GM21786 (cell line): Measurements from ENCODE around the gene ODAD4.

Source experiments
- ATAC-seq: cut with Tn5 transposase; IDR thresholded peaks from one replicate; pipeline ENCODE4 v1.9.1; 2021; ENCODE audit not compliant: unreplicated experiment

The ODAD4 gene

DNA sequence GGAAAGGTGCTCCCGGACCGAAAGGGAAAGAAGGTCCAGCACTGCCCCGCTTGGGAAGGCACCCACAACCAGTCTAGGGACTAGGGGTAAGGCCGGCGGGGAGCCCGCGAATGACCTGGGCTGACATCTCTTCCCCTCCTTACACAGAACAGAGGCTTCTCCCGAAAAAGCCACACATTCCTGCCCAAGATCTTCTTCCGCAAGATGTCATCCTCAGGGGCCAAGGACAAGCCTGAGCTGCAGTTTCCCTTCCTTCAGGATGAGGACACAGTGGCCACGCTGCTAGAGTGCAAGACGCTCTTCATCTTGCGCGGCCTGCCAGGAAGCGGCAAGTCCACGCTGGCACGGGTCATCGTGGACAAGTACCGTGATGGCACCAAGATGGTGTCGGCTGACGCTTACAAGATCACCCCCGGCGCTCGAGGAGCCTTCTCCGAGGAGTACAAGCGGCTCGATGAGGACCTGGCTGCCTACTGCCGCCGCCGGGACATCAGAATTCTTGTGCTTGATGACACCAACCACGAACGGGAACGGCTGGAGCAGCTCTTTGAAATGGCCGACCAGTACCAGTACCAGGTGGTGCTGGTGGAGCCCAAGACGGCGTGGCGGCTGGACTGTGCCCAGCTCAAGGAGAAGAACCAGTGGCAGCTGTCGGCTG, 37.6 kb downstream of the ODAD4 start:
- ATAC-seq = no peak

DNA sequence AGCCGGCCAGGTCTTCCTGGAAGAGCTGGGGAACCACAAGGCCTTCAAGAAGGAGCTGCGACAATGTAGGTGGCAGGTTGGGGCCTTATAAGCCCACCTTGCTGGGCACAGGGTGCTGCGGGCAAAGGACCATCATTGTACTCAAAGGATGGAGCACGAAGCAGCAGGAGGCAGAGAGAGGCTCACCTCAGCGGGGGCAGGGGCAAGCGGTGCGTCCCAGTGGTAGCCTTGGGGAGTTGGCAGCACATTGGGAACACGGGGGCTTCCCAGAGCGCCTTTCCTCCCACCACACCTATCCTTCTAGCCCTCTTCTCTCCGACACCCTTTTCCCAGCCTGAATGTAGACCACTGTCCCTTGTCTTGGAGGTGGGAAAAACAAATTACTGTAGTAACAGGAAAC, 38.3 kb downstream of the ODAD4 start:
- no peak for ATAC-seq

DNA sequence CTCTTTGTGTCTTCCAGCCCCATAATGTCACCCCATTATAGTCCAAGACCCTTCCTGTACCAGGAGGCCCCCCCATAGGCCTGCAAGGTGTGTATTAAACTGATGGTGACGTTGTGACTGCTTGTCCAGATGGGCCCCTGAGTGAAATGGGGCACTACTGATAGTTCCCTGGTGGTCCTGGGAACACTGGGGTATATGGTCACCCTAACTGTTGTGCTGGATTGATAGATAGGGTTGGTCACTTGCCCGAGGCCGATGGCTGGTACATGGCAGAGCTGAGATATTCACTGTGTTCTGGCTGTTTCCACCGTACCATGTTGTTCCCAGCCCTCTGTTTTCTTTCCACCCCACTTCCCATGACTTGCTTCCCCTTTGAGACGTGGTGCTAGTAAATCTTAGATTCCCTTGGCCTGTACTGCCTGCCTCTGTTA, 40.5 kb downstream of the ODAD4 start:
- no peak for ATAC-seq

DNA sequence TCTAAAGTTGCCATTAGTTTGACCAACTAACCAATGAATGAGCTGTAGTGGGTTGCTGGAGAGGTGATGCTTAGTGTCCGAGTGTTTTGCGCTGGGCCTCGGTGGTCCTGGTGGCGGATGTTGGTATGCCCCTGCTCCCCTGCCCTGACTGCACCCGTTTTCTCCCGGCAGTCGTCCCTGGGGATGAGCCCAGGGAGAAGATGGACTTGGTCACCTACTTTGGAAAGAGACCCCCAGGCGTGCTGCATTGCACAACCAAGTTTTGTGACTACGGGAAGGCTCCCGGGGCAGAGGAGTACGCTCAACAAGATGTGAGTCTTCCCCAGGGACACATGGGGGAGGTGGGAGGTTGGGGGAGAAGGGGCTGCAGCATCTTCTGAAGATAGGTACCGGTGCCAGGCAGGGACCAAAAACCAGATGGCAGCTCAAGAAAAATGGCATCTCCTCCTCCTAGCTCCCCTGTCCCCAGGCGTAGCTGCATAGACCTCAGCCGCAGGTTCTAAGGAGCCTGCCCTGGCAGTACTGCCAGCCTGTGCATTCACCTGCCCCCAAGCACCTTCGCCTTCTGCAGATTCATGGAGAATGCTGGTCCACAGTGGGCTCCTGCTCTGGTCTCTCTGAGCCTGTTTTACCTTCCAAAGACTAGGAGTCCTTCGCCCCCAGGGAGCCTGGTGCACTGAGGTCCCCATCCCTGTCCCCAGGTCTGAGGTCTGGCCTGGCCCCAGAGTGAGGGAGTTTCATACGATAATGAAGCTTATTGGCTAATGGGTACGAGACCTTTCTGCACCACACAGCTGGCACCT, 41.5 kb downstream of the ODAD4 start:
- no peak for ATAC-seq

DNA sequence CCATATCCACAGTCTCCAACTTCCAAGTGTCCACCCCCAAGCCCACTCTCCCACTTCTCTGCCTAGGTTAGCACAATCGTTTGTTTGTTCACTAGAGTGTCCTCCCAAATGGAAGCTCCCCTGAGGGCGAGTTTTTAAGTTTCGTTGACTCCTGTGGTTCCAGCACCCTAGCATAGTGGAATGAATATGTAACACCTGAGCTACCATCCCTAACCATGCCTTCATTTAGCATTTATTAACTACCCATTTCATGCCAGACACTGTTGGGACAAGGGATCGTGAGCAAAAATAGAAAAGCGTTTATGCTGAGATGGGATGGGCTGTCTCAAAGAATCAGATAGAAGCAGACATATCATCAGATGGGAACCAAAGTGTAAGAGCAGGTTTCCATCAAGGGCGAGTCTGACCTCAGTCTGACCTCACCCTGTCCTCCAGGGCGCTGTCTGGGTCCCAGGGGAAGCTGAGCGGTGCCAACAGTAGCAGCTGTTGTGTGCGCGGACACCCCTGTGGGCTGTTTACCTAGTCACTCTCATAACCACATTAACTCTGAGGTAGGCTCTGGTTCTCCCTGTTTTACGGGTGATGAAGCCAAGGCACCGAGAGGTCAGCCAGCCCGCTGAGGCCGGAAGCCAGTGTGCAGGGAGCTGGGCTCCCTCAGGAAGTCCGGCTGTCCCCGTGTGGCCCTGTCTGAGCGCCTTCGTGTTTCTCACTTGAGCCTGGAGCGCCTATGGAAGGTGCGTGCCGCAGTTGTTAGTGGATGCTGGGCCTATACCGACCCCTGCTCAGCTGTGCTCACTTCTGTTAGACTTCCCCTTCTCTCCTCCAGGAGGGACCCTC, 42.4 kb downstream of the ODAD4 start:
- ATAC-seq = peak; percentile 78

DNA sequence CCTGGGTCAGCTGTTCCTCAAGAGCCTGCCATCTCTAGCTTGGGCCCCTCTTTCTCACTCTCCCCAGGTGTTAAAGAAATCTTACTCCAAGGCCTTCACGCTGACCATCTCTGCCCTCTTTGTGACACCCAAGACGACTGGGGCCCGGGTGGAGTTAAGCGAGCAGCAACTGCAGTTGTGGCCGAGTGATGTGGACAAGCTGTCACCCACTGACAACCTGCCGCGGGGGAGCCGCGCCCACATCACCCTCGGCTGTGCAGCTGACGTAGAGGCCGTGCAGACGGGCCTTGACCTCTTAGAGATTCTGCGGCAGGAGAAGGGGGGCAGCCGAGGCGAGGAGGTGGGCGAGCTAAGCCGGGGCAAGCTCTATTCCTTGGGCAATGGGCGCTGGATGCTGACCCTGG, 43.0 kb downstream of the ODAD4 start:
- no peak for ATAC-seq

DNA sequence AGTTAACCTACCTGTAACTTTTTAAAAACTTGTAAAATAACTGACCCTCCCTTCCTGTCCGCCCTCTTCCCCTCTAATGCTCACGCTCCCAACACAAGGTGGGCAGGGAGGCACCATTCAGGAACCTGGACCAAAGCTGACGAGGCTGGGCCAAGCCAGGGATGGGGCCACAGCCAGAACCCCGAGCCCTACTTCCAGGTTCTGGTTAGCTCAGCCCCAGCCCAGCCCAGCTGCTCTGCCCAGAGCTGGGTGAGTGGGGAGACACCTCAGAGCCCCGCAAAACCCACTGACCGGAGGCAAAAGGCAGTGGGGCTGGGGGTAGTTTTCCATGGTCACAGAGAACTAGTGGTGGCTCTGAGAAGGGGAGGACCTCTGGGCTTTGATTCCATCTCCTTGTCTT, 43.6 kb downstream of the ODAD4 start:
- ATAC-seq = no peak

DNA sequence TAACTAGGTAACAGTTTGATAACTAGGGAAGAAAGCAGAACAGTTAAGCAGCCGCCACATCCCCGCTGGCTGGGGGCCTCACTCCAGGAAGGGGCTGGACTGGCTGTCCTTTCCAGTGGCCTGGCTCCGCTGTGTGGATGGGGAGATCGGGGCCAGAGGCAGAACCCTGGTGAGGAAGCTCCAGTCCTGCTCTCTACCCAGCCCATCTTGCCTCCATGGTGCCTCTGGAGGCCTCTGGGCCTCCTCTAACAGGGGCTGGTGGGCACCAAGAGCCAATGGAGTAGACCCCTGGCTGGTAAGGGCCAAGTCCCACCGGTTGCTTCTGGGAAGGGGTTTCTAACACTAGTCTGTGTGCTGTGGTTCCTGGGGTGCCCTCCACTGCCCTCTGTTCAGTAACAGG, 44.2 kb downstream of the ODAD4 start:
- ATAC-seq = no peak

DNA sequence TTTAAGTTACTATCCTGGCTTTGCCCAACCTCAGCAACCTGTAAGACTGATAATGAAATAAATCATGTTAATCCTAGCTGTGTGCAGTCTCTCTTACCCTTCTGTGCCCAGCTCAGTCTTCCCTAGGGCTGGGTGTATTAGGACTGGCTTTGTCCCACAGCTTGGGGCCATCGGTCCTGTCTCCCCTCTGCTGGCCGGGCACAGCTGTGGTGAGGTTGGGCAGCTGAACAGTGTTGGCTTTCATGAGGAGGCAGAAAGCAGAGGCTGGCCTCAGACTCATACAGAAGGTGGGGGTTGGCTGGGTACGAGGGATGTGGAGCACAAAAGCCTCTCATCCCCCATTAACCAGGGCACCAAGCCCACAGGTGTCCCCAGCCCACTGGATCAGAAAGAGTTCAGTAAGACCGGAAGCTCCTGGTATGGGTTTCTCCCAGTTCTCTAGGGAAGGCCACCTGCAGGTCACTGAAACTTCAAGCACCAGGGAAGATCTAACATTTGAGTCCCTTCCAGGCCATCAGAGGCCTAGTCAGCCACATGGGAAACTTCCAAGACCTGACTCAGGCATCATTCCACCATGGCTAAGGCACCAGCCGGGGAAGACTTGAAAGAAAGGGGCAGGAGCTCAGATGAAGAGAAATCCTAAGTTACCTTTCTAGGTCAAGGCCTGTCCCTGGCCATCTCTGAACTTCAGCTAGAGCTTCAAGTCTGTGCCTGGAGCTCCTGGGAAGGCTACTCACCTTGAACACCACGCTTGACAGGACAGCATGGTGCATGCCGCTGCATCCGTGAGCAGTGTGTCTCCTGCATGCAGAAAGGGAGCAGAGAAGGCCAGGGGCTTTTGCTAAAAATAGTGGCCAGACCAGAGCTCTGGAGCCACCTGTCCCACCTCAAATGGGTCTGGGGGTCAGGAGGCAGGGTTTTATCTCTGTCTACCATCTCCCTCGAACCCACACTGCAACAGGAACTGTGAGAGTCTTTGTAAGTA, 45.0 kb downstream of the ODAD4 start:
- ATAC-seq = no peak

DNA sequence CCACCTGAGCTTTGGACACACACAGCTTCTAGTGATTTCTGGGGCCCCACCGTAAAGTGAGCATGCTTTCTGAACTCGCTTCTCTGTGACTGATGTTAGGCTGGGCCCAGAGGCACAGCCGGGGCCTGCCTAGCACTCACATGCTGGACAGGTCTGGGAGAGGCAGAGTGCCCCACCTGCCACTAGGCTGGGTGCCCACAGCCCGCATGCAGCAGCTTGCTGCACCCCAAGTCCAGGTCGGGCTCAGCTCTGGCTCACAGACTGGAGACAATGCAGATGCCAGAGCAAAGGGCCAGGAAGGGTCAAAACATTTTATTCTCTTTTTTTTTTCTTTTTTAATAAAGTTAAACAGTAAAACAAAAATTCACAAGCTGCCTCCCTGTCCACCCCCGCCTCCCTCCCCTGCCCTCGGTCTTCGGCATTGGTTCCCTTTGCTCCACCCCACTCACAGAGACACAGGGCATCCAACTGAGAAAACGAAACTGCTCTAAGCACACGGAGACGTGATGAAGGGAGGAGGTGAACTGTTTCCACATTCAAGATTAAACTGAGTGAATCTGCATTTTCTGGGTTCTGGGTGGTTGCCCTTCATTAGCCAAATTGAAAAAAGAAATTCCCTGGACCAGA, 45.8 kb downstream of the ODAD4 start:
- no peak for ATAC-seq

DNA sequence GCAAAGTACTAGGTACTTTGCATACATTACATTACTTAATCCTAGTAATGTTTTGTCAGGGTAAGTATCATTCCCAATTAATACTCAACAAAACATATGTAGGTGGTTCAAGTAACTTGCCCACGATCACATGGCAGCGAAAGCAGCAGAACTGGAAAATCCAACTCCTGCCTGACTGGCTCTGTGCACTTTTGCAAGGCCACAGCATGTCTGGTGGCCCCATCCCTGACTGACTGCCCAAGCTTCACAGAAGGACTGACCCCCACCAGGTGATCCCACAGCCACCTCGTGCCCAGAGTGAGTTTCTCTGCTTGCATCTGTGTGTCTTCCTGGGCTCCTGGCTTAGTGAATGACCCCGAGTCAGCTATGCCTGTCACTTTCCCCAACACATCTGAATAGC, 47.6 kb downstream of the ODAD4 start:
- ATAC-seq = no peak

DNA sequence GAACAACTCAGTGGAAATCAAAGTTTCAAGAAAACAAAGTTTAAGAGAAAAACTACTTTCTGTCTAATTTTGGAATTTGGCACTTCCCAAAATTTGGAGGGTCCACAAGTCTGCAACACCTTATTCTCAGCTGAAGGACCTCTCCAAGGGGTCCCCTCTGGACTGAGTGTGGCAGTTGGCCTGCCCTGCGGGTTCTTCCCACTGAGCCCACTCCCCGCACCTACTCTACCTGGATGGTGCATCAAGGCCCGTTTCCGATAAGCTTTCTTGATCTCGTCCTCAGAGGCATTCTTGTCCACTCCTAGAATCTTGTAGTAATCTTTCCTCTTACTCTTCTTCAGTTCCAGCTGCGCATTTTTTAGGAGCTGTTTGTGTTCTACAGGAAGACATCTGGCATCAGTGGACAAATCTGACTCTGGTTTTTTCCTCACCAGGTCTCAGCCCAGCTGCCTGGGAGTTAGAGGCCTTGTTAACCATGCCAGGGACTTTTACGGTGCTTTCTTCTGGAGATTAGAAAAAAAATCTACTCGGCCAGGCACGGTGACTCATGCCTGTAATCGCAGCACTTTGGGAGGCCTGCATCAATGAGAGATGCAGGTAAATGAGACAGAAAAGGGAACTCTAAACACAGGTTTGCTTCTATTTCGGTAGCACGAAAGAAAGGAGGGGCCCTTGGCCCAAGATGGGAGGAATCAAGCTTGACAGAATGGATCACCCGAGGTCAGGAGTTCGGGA, 51.8 kb downstream of the ODAD4 start:
- no peak for ATAC-seq

DNA sequence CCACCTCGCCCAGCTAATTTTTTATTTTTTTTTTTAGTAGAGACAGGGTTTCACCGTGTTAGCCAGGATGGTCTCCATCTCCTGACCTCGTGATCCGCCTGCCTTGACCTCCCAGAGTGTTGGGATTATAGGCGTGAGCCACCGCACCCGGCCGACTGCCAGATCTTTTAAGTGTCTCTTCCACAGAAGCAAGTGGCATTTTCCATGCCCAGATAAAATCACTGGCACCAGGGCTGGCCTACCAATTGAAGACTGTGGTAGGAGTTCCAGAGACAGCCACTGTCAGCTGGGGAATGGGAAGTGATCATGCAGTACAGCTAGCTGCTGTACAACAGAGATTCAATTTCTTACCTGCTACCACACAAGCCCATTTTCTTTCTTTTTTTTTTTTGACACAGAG, 54.0 kb downstream of the ODAD4 start:
- ATAC-seq = no peak

DNA sequence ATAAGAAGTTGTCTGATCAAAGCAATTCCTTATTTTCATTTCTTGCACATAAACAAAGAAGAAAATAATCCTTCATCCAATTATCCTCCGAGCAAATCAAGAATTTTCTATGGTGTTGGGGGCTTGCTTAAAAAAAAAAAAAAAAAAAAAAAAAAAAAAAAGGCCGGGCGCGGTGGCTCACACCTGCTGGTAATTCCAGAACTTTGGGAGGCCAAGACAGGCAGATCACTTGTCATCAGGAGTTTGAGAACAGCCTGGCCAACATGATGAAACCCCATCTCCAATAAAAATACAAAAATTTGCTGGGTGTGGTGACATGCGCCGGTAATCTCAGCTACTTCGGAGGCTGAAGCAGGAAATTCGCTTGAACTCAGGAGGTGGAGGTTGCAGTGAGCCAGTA, 55.5 kb downstream of the ODAD4 start:
- no peak for ATAC-seq

DNA sequence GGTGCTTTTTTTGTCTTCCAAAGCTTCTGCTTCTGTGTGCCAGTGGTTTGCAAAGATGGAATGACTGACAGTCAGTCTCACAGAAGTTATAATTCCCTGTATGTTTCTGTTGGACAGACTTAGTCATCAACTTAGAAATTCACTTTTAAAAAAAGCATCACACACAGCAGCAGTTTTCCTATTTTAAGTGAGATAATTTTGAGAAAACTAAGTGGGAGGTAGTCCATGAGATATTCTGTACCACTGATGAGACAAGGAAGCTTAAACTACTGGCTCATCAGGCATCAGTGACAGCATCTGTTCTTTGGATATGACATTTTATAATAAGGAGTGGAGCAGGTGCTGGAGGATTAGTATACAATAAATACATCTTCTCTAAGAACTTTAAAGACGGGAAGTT, 56.2 kb downstream of the ODAD4 start:
- ATAC-seq = no peak

DNA sequence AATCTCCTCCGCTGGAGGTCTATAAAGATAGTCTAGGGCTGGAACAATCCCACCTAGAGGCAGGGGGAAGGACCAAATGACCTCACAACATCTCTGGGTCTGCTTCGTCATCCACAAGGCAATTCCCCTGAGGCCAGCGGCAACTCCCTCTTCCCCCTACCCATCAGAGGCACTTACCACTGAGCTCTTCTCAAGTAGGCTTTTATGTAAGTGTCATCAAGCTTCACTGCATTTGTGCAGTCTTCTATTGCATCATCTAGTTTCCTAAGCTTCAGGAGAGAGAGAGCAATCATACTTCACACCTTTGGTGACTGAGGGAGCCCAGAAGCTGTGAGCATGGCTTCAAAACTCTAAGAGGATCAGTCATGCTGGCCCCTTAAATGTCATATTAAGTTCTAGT, 57.2 kb downstream of the ODAD4 start:
- ATAC-seq = no peak

DNA sequence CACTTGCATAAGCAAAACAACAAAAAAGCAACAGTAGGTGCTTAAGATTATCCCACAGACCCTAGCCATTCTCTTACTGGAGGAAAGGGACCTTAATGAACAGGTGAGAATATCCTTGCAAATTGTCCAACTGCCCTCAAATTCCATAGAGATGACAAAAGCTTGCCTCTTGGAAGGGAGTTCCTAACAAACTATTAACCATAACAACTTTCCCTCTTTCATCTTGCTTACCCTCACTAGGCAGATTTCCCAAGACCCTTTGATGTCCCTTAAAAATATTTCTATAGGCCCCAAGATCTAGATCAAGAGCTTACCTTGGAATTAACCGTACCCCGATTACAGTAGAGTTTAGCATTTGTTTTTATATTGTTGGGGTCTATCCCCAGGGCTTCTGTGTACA, 58.0 kb downstream of the ODAD4 start:
- ATAC-seq = no peak

DNA sequence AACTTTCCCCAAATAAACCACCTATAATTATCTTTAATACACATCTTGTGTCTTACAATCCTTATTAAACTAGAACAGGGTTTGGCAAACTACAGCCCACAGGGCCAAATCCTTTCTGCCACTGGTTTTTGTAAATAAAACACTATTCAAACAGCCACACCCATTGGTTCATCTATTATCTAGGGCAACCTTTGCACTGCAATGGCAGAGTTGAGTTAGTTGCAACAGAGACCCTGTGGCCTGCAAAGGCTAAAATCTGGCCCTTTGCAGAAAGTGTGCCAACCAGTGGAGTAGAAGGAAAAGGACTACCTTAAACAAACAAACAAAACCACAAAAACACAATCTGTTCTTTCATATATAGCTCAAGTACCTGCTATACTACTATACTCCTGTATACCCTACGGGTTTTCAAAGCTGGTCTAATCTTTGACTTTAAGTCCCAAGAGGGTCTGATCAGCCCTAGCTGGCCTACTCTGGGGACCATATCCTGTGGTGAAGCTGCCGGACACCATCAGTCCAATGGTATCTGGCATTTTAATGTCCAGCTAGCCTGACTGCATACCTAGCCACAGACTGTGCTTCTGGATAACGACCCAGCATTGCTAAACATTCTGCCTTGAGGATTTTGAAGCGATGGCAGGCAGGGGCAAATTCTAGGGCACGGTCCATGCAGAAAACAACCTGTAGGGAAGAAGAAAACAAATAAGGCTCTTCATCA, 59.4 kb downstream of the ODAD4 start:
- no peak for ATAC-seq

DNA sequence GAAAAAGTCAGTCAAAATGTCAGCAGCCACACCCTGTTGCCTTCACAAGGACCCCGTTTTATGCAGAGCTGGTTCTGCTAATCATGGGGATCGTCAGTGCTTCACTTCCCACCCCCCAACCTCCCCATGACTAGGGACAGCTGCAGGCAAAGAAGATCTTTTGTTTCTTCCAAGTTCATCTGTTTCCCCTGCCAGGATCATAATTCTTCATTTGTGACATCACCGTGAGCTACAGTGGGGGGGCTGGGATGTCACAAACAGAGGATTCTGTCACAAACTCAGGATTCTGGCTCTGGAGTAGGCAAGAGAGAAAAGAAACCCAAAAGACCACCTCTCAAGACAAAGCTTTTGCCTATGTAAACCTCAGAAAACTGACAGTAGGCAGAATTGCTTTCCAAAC, 62.2 kb downstream of the ODAD4 start:
- no peak for ATAC-seq
